Ishikawa (cell line): ENCODE measurements around the gene PRRX2.

ENCODE experiments used
- CEBPB ChIP-seq: IDR thresholded peaks from 2 replicates; pipeline ENCODE4 v1.6.1; 2012
- CREB1 ChIP-seq: IDR thresholded peaks from 2 replicates; pipeline ENCODE4 v1.6.1; 2012; ENCODE audit warnings: low read depth
- EGR1 ChIP-seq: IDR thresholded peaks from 2 replicates; pipeline ENCODE4 v1.6.1; 2012
- EP300 ChIP-seq: IDR thresholded peaks from 2 replicates; pipeline ENCODE4 v1.6.1; 2012; ENCODE audit warnings: borderline replicate concordance
- FOXM1 ChIP-seq: IDR thresholded peaks from 2 replicates; pipeline ENCODE4 v1.6.1; 2012; ENCODE audit warnings: low read depth, borderline replicate concordance
- NFIC ChIP-seq: IDR thresholded peaks from 2 replicates; pipeline ENCODE4 v1.6.1; 2012
- RAD21 ChIP-seq: IDR thresholded peaks from 2 replicates; pipeline ENCODE4 v1.6.1; 2012; ENCODE audit warnings: low read depth
- TAF1 ChIP-seq: IDR thresholded peaks from 2 replicates; pipeline ENCODE4 v1.6.1; 2012; ENCODE audit warnings: low read depth, mild to moderate bottlenecking
- TCF12 ChIP-seq: IDR thresholded peaks from 2 replicates; pipeline ENCODE4 v1.6.1; 2012; ENCODE audit warnings: low read depth
- TEAD4 ChIP-seq: IDR thresholded peaks from 2 replicates; pipeline ENCODE4 v1.6.1; 2012
- YY1 ChIP-seq: IDR thresholded peaks from 2 replicates; pipeline ENCODE4 v1.6.1; 2012; ENCODE audit warnings: low read depth
- ZBTB7A ChIP-seq: IDR thresholded peaks from 2 replicates; pipeline ENCODE4 v1.6.1; 2012; ENCODE audit warnings: low read depth
- TF ChIP-seq, protein P1 (sequence below): IDR thresholded peaks from 2 replicates; pipeline ENCODE4 v1.6.1; 2012; ENCODE audit warnings: low read depth, mild to moderate bottlenecking
- TF ChIP-seq, protein P2 (sequence below): IDR thresholded peaks from 2 replicates; pipeline ENCODE4 v1.6.1; 2012
- TF ChIP-seq, protein P3 (sequence below): IDR thresholded peaks from 2 replicates; pipeline ENCODE4 v1.6.1; 2012

Gene PRRX2

DNA sequence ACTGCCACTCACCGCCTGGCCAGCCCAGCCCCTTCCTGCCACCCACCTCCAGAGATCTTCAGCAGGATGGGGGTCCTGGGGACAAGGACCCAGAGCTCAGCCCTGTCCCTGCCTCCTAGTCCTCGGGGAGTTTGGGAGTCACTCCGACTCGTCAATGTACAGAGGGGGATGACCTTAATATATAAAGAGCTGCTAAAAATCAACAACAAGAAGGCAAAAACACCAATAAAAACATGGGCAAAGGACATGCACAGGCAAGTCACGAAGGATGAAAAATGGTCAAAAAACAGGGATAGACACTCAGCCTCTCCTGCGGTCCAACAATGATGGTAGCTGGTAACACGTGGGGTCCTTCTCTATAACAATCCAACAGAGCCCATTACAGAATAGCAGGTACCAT is 18.8 kb upstream of the PRRX2 start:
- no peak for TF ChIP-seq ZBTB7A
- no peak for TF ChIP-seq TEAD4
- TF ChIP-seq, protein P1, sequence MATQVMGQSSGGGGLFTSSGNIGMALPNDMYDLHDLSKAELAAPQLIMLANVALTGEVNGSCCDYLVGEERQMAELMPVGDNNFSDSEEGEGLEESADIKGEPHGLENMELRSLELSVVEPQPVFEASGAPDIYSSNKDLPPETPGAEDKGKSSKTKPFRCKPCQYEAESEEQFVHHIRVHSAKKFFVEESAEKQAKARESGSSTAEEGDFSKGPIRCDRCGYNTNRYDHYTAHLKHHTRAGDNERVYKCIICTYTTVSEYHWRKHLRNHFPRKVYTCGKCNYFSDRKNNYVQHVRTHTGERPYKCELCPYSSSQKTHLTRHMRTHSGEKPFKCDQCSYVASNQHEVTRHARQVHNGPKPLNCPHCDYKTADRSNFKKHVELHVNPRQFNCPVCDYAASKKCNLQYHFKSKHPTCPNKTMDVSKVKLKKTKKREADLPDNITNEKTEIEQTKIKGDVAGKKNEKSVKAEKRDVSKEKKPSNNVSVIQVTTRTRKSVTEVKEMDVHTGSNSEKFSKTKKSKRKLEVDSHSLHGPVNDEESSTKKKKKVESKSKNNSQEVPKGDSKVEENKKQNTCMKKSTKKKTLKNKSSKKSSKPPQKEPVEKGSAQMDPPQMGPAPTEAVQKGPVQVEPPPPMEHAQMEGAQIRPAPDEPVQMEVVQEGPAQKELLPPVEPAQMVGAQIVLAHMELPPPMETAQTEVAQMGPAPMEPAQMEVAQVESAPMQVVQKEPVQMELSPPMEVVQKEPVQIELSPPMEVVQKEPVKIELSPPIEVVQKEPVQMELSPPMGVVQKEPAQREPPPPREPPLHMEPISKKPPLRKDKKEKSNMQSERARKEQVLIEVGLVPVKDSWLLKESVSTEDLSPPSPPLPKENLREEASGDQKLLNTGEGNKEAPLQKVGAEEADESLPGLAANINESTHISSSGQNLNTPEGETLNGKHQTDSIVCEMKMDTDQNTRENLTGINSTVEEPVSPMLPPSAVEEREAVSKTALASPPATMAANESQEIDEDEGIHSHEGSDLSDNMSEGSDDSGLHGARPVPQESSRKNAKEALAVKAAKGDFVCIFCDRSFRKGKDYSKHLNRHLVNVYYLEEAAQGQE = no peak
- TF ChIP-seq TCF12 = no peak
- TF ChIP-seq, protein P2, sequence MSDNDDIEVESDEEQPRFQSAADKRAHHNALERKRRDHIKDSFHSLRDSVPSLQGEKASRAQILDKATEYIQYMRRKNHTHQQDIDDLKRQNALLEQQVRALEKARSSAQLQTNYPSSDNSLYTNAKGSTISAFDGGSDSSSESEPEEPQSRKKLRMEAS = no peak
- TF ChIP-seq TAF1 = no peak
- TF ChIP-seq FOXM1 = no peak
- no peak for TF ChIP-seq RAD21
- TF ChIP-seq, protein P3, sequence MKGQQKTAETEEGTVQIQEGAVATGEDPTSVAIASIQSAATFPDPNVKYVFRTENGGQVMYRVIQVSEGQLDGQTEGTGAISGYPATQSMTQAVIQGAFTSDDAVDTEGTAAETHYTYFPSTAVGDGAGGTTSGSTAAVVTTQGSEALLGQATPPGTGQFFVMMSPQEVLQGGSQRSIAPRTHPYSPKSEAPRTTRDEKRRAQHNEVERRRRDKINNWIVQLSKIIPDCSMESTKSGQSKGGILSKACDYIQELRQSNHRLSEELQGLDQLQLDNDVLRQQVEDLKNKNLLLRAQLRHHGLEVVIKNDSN = no peak
- TF ChIP-seq CREB1 = no peak
- TF ChIP-seq EGR1 = no peak
- TF ChIP-seq NFIC = no peak
- no peak for TF ChIP-seq CEBPB
- no peak for TF ChIP-seq EP300
- no peak for TF ChIP-seq YY1

DNA sequence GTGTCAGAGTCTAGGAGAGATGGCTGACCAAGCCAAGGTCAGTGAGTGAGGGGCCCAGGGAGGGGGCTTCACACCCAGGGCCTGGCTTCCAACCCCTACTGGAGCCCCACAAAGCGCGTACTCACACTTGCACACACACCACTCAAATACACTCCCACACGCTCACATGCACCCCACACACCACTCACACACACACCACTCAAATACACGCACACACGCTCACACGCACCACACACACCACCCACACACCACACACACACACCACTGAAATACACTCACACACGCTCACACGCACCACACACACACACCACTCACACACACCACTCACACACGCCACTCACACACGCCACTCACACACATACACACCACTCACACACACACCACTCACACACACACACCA is 17.8 kb upstream of the PRRX2 start:
- TF ChIP-seq CEBPB = no peak
- TF ChIP-seq CREB1 = no peak
- TF ChIP-seq, protein P1 = no peak
- TF ChIP-seq TAF1 = no peak
- no peak for TF ChIP-seq NFIC
- TF ChIP-seq TCF12 = no peak
- TF ChIP-seq EGR1 = no peak
- no peak for TF ChIP-seq RAD21
- TF ChIP-seq, protein P2 = no peak
- TF ChIP-seq EP300 = no peak
- TF ChIP-seq TEAD4 = no peak
- TF ChIP-seq FOXM1 = no peak
- TF ChIP-seq YY1 = no peak
- TF ChIP-seq, protein P3 = no peak
- no peak for TF ChIP-seq ZBTB7A

DNA sequence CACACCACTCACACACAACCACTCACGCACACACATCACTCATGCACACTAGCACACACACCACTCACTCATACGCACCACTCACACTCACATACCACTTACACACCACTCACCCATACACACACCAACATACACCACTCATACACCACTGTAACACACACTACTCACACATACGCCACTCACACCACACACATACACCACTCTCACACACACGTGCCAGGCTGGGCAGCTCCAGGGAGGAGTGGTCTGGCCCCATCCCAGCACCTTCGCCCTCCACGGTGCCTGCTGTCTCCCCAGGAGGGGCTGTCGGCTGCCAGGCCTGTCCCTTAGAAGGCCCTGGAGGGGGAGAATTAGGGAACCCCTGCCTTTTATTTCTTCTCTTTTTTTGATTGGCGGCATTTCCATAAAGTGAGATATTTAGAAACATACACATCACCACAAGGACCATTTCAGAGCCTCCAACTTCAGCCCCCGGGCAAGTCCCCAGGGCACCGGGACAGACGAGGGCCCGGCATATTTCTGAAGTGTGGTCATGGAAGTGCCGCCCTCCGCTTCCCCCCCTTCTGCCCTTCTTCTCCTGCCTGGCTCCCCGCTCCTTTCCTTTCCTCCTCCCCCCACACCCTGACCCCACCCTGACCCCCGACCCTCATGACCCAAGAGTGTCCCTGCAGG is 17.2 kb upstream of the PRRX2 start:
- TF ChIP-seq, protein P3 = no peak
- TF ChIP-seq, protein P2 = no peak
- no peak for TF ChIP-seq FOXM1
- TF ChIP-seq RAD21 = no peak
- no peak for TF ChIP-seq TEAD4
- TF ChIP-seq, protein P1 = no peak
- no peak for TF ChIP-seq NFIC
- no peak for TF ChIP-seq TAF1

DNA sequence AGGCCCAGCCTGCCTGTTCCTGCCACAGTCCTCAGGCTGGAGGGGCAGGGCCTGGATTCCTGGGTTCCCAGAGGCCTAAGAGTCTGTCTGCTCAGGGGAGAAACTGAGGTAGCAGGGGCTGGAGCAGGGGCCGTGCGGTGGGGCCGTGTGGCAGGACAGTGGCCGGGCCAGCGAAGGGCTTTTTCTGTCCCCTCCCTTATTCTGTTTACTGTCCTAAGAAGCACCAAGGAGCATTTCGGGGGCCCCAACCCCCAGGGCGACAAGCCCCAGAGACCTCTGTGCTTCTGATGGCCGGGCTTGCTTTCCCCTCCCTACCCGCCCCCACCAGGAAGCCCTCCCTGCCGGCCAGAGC is 16.7 kb upstream of the PRRX2 start:
- TF ChIP-seq TEAD4 = no peak
- TF ChIP-seq, protein P3 = no peak
- no peak for TF ChIP-seq CREB1
